Ecto neural progenitor cell (in vitro differentiated cells): Measurements from ENCODE around the gene CBLN3.
"Not testable (repeated sequence)": the region's sequence is repeated elsewhere in the genome, so short reads cannot be mapped to it uniquely, and the experiment has no call there.

Experiments
- DNase-seq: peaks from one replicate; pipeline ENCODE4 v3.0.0-alpha.2; 2018; ENCODE audit warnings: low spot score

The CBLN3 gene

GRCh38 chr14:24429395-24430142, at the start of gene CBLN3, which contains the start of gene KHNYN:
TSS of gene CBLN3 (minus strand) at chr14:24429668. CDS start at chr14:24429054, 614 bp downstream.
TSS of gene KHNYN (plus strand) at chr14:24429954. CDS start at chr14:24430731, 777 bp downstream.
- DNase-seq, result peak; percentile 87

GRCh38 chr14:24475261-24475660, 45.8 kb upstream of the CBLN3 start:
- no peak for DNase-seq

DNA sequence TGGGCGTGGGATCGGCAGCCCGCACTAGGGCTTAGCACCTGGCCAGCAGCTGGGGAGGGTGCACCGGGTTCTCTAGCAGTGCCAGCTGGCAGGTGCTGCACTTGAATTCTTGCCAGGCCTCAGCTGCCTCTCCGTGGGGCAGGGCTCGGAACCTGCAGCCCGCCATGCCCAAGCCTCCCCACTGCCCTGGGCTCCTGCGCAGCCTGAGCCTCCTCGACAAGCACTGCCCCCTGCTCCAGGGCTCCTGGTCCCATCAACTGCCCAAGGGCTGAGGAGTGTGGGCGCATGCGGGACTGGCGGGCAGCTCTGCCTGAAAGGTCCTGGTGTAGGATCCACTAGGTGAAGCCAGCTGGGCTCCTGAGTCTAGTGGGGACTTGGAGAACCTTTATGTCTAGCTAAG, 43.7 kb upstream of the CBLN3 start:
- no peak for DNase-seq

DNA sequence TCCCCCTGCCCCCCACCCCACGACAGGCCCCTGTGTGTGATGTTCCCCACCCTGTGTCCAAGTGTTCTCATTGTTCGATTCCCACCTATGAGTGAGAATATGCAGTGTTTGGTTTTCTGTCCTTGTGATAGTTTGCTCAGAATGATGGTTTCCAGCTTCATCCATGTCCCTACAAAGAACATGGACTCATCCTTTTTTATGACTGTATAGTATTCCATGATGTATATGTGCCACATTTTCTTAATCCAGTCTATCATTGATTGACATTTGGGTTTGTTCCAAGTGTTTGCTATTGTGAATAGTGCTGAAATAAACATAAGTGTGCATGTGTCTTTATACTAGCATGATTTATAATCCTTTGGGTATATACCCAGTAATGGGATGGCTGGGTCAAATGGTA, 41.0 kb upstream of the CBLN3 start:
- DNase-seq, result not testable (repeated sequence)

GRCh38 chr14:24465805-24466204, 36.3 kb upstream of the CBLN3 start:
- DNase-seq, result no peak

GRCh38 chr14:24465368-24465767, 35.9 kb upstream of the CBLN3 start:
- no peak for DNase-seq

- DNase-seq, result no peak
Observed at GRCh38 chr14:24463884-24464785, 34.7 kb upstream of the CBLN3 start.

- DNase-seq, result no peak
Observed at GRCh38 chr14:24463017-24463883, 33.8 kb upstream of the CBLN3 start.

DNA sequence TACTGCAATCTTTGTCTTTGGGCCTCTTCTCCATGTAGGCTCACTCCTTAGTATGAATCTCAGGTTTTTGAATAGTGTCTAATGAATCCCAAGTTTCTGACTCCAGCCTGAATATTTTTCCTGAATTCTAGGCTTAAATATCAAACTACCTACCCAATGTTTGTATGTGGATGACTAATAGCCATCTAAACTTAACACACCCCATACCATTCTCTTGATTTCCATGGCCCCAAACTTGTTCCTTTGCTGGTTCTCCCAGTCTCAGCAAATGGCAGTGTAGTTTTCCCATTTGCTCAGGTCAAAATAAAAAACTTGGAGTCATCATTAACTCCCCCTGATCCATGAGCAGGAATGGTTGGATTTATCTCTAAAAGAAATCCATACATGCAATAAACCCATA, 31.9 kb upstream of the CBLN3 start:
- no peak for DNase-seq

GRCh38 chr14:24459331-24459730, 29.9 kb upstream of the CBLN3 start:
- DNase-seq, result no peak

GRCh38 chr14:24458736-24459135, 29.3 kb upstream of the CBLN3 start:
- DNase-seq, result no peak

- DNase-seq, result no peak
Observed at GRCh38 chr14:24456980-24457379, 27.5 kb upstream of the CBLN3 start.

- not testable (repeated sequence) for DNase-seq
Observed at GRCh38 chr14:24450828-24451227, 21.4 kb upstream of the CBLN3 start.

DNA sequence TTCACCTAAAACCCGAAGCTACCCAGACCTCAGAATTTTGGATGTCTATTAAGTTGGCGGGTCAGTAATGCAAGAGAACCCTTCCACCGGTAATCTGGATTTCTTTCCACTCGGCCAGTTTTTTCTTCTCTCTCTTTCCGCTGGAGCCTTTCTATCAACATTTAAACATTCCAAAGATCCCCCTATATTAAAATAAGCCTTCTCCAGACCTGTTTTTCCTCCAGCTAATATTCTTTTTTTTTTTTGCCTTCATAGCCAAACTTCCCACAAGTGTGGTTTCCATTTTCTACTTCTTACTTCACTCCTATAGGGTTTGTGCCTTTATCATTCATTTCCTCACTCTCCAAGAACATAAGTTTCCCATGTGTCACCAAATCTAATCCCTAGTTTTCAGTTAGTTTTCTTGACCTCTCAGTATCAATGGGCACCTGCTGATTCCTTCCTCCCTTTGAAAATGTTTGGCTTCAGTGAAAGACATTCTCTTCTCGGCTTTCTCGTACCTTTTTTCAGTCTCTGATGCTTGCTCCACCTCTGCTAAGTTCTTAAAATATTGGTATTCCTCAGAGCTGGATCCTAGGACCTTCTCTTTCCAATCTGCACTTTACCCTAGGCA, 13.7 kb upstream of the CBLN3 start:
- no peak for DNase-seq

GRCh38 chr14:24442240-24443052, 13.0 kb upstream of the CBLN3 start, which contains the start of gene SDR39U1:
TSS of gene SDR39U1 (minus strand) at chr14:24442776. CDS start at chr14:24442769, 7 bp downstream.
- peak; percentile 94 for DNase-seq

GRCh38 chr14:24441904-24442239, 12.4 kb upstream of the CBLN3 start:
- DNase-seq, result no peak

- no peak for DNase-seq
Observed at GRCh38 chr14:24441485-24441884, 12.0 kb upstream of the CBLN3 start.

DNA sequence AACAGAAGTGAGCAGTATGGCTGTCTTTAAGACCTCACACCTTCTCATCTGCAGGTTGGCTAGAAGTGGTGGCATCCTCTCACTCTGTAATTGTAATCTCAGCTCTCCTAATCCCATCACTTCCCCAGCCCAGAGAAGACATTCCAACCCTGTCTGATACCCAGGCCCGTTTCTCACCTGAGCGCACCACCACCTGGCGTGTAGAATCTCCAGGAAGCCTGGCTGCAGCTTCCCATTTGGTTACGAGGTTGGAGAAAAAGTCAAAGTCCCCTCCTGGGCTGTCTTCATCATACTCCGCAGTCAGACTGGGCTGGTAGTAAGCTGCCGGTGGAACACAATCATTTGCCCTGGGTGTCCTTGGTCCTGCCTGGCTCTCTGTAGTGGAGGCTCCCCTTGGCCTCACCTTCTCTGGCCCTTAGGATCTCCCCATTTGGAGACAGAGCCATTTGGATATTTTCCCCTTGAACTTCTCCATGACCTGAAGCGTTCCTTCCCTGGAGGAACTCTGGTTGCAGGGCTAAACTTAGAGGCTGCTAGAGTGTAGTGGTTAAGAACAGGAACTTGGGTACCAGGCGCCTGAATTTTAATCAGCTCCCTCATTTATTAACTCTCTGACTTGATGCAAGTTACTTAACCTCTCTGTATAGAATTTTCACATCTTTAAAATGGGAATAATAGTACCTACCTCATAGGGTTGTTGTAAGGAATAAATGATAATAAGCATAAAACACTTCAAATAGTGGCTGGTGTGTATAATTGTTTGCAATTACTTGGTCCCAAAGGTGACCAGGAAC, 11.3 kb upstream of the CBLN3 start:
- DNase-seq, result no peak

DNA sequence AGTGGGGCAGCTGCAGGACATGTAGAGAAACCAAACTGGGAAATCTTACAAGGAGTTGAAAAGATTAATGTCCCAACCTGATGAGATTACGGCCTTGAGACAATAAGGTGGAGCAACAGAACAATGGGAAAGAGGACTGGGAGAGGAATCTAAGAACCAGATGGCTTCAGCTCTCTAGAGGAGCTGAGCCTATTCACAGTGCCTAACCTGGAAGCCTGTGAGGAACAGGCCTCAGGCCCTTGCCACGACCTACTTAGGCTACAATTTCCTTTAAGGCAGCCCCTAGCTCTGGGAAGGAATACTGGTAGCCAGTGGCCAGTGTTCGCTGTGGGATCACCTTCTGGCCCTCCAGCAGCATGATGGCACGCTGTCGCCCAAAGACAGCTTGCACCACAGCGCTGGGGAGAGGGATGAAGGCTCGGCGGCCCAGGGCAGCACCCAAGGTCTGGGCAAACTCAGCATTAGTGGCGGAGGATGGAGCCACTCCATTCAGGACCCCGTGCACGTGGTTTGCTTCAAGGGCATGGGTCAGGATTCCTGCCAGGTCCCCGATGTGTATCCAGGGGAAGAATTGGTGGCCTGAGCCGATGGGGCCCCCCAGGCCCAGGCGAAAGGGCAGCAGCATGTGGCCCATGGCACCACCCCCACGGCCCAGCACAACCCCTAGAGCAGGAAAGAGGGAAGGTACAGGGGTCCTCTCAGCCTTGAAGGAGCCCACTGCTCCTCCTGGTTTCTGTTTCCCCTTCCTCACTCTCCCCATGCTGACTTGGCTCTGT, 10.6 kb upstream of the CBLN3 start:
- DNase-seq, result no peak
